ENCODE measurements around the gene CNOT3.

DNA sequence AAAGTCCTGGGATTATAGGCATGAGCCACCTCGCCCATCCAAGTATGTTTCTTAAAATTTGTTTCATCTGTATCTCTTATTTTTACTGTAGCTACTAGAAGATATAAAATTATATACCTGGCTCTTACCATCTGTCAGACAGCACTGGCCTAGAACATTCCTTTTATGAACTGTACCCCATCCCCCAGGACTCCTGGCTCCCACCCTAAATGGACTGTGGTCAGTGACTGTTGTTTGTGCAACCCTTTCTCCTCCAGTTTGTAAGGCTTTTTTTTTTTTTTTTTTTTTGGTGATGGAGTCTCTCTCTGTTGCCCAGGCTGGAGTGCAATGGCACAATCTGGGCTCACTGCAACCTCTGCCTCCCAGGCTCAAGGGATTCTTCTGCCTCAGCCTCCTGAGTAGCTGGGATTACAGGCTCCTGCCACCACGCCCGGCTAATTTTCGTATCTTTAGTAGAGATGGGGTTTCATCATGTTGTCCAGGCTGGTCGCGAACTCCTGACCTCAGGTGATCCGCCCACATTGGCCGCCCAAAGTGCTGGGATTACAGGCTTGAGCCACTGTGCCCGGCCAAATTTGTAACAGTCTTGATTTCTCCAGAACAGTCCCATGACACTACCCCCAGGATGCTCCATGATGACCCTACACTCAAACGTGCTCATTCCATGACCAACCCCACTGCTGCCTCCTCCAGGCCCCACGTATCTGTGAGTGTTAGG lies 32.4 kb upstream of the CNOT3 start:
- TF ChIP-seq, protein P1, sequence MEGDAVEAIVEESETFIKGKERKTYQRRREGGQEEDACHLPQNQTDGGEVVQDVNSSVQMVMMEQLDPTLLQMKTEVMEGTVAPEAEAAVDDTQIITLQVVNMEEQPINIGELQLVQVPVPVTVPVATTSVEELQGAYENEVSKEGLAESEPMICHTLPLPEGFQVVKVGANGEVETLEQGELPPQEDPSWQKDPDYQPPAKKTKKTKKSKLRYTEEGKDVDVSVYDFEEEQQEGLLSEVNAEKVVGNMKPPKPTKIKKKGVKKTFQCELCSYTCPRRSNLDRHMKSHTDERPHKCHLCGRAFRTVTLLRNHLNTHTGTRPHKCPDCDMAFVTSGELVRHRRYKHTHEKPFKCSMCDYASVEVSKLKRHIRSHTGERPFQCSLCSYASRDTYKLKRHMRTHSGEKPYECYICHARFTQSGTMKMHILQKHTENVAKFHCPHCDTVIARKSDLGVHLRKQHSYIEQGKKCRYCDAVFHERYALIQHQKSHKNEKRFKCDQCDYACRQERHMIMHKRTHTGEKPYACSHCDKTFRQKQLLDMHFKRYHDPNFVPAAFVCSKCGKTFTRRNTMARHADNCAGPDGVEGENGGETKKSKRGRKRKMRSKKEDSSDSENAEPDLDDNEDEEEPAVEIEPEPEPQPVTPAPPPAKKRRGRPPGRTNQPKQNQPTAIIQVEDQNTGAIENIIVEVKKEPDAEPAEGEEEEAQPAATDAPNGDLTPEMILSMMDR (IDR thresholded peaks at IDR 0.05; ENCODE audit: low read depth, low read length) = no peak
- no peak for TF ChIP-seq POLR2A (IDR thresholded peaks at IDR 0.05; ENCODE audit: extremely low read depth, insufficient read length)
